NB4 (cell line): ENCODE results near the gene ECT2.

Experiments used
- CTCF ChIP-seq: IDR thresholded peaks from one replicate; pipeline ENCODE4 v1.5.1; 2012; ENCODE audit warnings: low read depth, low read length
- POLR2A ChIP-seq: IDR thresholded peaks from 2 replicates; pipeline ENCODE4 v1.6.1; 2011; ENCODE audit warnings: mild to moderate bottlenecking; ENCODE audit not compliant: insufficient read length; ENCODE audit errors: extremely low read depth
- TF ChIP-seq, protein P1 (sequence below): IDR thresholded peaks from 2 replicates; pipeline ENCODE4 v1.6.1; 2011; ENCODE audit warnings: low read depth, low read length

- peak; percentile 56 for TF ChIP-seq CTCF
- peak; percentile 67 for TF ChIP-seq POLR2A
- TF ChIP-seq, protein P1, sequence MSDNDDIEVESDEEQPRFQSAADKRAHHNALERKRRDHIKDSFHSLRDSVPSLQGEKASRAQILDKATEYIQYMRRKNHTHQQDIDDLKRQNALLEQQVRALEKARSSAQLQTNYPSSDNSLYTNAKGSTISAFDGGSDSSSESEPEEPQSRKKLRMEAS = peak; percentile 55
These were observed at the start of gene ECT2 for GRCh38 chr3:172750368-172751174.
